Naive B cell (primary cell): ENCODE measurements around the gene TRIO. TPM values are rescaled to one million over a fixed set of nuclear protein-coding genes. Genes with fewer than 3 reads are reported as not detected.
"Not testable (repeated sequence)": the region's sequence is repeated elsewhere in the genome, so short reads cannot be mapped to it uniquely, and the experiment has no call there.

Source experiments
- ATAC-seq, 2 donors: fragments of 150-1000 bp; cut with Tn5 transposase; 2 replicates each; pipeline ENCODE4 v1.10.0; 2021; ENCODE audit warnings: low read depth in 2 of 2, mild to moderate bottlenecking in 2 of 2, moderate library complexity in 2 of 2
- DNase-seq: peaks from one replicate; pipeline ENCODE4 v3.0.0; 2022
- H3K27ac Mint-ChIP-seq, 6 donors: one replicate each; pipeline ENCODE4 v1.8.0; 2020 to 2022; ENCODE audit warnings: mild to moderate bottlenecking in 6 of 6, mixed read lengths in 6 of 6, moderate library complexity in 5 of 6, inconsistent platforms in 2 of 6
- H3K27me3 Mint-ChIP-seq, 3 donors: one replicate each; pipeline ENCODE4 v1.8.0; 2021 to 2022; ENCODE audit warnings: mixed read lengths in 3 of 3, mild to moderate bottlenecking in 1 of 3
- H3K36me3 Mint-ChIP-seq, 2 donors: one replicate each; pipeline ENCODE4 v1.8.0; 2020 to 2022; ENCODE audit warnings: mixed read lengths in 2 of 2, inconsistent platforms in 1 of 2, mild to moderate bottlenecking in 1 of 2
- H3K4me1 Mint-ChIP-seq, 3 donors: one replicate each; pipeline ENCODE4 v1.8.0; 2020 to 2022; ENCODE audit warnings: mixed read lengths in 3 of 3, inconsistent platforms in 1 of 3, mild to moderate bottlenecking in 1 of 3, moderate library complexity in 1 of 3
- H3K4me3 Mint-ChIP-seq, 8 donors: one replicate each; pipeline ENCODE4 v1.8.0; 2020 to 2022; ENCODE audit warnings: mild to moderate bottlenecking in 8 of 8, mixed read lengths in 8 of 8, moderate library complexity in 8 of 8, inconsistent platforms in 2 of 8
- H3K9me3 Mint-ChIP-seq, 7 donors: one replicate each; pipeline ENCODE4 v1.8.0; 2020 to 2022; ENCODE audit warnings: mixed read lengths in 7 of 7, mild to moderate bottlenecking in 5 of 7, inconsistent platforms in 2 of 7, moderate library complexity in 1 of 7
- polyA plus RNA-seq, 6 donors: library from polyadenylated mRNA; unstranded; fragments of 300-500 nt; fragmentation: Illumina TruSeq; gene quantifications; one replicate each; pipeline ENCODE4 v1.2.3, GENCODE V29; 2021; ENCODE audit warnings: low read depth in 6 of 6

The TRIO gene
- polyA plus RNA-seq, 6 donors from 2014 or later = 7.3 to 16.4 (median 11.1) TPM

DNA sequence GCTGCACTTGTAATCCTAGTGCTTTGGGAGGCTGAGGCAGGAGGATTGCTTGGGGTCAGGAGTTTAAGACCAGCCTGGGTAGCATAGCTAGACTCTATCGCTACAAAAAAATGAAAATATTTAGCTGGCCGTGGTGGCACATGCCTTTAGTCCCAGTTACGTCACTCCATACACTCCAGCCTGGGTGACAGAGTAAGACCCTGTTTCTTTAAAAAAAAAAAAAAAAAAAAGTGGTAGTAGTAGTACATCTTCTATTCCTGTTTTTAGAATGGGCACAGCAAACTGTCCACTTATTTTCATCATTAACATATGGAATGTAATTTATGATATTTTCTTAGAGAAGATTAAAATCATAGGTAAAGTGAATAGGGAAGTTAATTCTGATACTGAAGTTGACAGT, 48.2 kb downstream of the TRIO start:
- Mint-ChIP-seq H3K27ac (no peak overlapping the region), H3K27me3 (no peaks in the 10 kb centered on the region), H3K4me1 (peaks cover 56 to 80% (median 74%) of the 10 kb centered on the region in 3 donors), H3K36me3 (no peaks in the 10 kb centered on the region), H3K4me3 (no peak overlapping the region), H3K9me3 (no peaks in the 10 kb centered on the region)
- no peak for ATAC-seq
- DNase-seq = no peak

DNA sequence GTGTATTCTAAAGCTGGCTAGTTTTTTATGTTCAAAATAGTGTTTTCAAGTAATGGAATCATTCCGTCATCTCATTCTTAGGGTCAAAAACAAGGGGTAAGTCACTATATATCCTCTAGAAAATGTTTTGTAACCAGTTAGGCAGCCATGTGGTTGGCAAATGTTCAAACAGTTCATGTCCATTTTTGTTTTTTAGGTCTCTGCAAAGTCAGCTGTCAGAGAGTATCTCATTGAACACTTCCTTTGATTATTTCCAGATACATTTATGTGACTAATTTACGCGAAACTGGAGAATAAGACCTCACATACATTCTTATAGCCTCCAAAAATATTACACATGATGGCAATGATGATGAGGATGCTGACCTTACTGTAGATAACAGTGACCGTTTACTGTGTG, 50.4 kb downstream of the TRIO start:
- ATAC-seq (no peak), DNase-seq (no peak)
- Mint-ChIP-seq H3K27me3 (no peaks in the 10 kb centered on the region), H3K36me3 (no peaks in the 10 kb centered on the region), H3K4me3 (no peak overlapping the region), H3K27ac (peak overlapping the region in 1 of 6 donors; percentile 47), H3K4me1 (peaks cover 52 to 72% (median 69%) of the 10 kb centered on the region in 3 donors), H3K9me3 (no peaks in the 10 kb centered on the region)

DNA sequence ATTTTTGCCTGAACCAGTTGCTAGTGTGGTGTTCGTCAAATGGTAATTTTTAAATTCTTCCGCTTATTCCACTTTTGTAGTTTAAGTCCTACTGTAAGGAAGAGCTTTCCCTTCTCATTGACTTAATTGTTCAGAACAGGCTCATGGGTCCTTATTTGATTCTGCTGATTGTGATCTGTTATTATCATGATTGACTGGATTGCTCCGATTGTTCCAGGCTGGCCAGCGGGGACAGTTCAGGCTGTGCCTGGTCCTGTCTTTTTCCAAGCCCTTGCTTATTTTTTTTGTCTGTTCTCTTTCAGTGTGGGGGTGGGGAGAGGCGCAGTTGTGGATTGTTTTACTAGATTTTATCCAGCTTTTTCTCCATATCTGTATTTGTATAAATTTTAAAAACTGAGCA, 52.4 kb downstream of the TRIO start:
- H3K27ac Mint-ChIP-seq = peak overlapping the region in 3 of 6 donors; percentile 13 to 67 (median 47)
- ATAC-seq (no peak), DNase-seq (no peak)
- no peaks in the 10 kb centered on the region for H3K36me3 Mint-ChIP-seq
- peaks cover 45 to 68% (median 64%) of the 10 kb centered on the region in 3 donors for H3K4me1 Mint-ChIP-seq
- no peak overlapping the region for H3K4me3 Mint-ChIP-seq
- H3K27me3 Mint-ChIP-seq = no peaks in the 10 kb centered on the region
- H3K9me3 Mint-ChIP-seq = no peaks in the 10 kb centered on the region

DNA sequence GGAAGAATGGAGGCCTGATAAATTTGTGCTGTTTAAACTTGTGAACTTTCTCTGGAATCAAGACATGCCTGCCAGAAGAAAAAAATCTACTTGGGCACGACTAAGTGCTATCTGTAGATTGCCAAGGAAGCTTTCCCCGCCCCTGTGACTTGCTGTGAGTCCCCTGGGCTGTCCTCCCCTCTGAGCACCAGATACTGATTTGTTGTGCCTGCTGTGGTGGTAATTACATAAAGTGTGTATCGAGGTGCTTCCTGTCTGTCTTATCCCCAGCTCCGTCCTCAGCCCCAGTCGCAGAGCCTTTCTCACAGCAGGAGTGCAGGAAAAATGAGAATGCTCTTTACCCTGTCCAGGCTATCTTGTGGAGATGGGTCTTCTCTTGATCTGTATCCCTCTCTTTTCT, 53.9 kb downstream of the TRIO start:
- ATAC-seq = no peak
- peak overlapping the region in 5 of 6 donors; percentile 15 to 83 (median 54) for H3K27ac Mint-ChIP-seq
- H3K4me1 Mint-ChIP-seq = peaks cover 48 to 64% (median 61%) of the 10 kb centered on the region in 3 donors
- H3K36me3 Mint-ChIP-seq = no peaks in the 10 kb centered on the region
- H3K9me3 Mint-ChIP-seq = no peaks in the 10 kb centered on the region
- H3K4me3 Mint-ChIP-seq = no peak overlapping the region
- no peak for DNase-seq
- H3K27me3 Mint-ChIP-seq = no peaks in the 10 kb centered on the region

DNA sequence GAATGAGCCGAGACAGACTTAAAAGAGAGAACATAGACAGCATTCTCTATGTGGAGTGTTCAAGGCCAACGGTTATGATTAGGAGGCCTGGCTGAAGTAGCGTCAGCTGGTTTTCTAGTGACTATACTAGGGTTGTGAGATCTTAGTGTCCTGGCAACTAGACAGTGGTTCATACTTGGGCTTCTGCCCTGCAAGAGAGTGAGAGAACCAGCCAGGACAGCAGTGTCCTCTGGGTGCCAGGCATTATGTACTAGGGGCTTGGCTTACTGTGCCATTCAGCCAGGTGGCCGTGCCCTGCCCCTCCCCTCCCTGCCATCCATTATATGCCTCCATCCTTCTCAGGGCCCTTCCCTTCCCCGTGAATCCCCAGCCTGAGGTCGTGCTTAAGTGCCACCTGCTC, 56.8 kb downstream of the TRIO start:
- H3K27ac Mint-ChIP-seq = peak overlapping the region in 5 of 6 donors; percentile 53 to 79 (median 78)
- no peaks in the 10 kb centered on the region for H3K27me3 Mint-ChIP-seq
- H3K4me1 Mint-ChIP-seq = peaks cover 61 to 78% (median 73%) of the 10 kb centered on the region in 3 donors

DNA sequence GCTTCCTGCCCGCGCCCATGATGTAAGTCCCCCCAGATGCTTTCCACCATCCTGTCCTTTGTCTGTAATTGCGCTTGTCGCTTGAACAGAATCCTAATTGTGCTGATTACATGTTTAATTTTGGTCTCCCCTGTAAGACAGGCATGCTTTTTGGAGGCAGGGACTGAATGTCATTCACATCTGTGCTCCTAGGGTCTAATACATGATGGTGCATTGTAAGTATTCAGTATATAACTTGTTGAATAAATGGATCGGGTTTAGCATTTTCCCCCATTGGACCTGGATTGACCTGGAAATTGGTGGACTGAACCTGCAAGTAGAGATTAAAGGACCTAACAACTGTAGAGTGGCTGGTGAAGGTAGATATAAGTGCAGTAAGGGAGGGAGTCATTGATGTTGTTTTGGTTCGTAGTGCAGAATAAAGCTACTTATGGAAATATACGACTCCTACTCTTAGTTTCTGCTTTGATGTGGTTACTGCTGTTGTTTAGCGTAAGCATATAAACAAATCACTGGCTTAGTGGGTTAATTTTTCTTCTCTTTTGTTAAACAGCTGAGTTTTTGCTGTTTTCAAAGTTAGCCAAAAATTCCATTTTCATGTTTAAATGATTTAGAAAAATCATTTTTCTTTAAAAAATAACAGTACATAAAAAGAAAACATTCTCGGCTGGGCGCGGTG, 57.3 kb downstream of the TRIO start:
- H3K27ac Mint-ChIP-seq = peak overlapping the region in 3 of 6 donors; percentile 53 to 79 (median 78)
- no peak overlapping the region for H3K4me3 Mint-ChIP-seq
- H3K4me1 Mint-ChIP-seq = peaks cover 59 to 80% (median 72%) of the 10 kb centered on the region in 3 donors
- H3K36me3 Mint-ChIP-seq = no peaks in the 10 kb centered on the region
- H3K9me3 Mint-ChIP-seq = no peaks in the 10 kb centered on the region
- no peaks in the 10 kb centered on the region for H3K27me3 Mint-ChIP-seq
- DNase-seq (no peak), ATAC-seq (no peak)

More for the DNA sequence above, 56.8 kb downstream of the TRIO start:
- ATAC-seq (no peak), DNase-seq (no peak)
- H3K4me3 Mint-ChIP-seq = no peak overlapping the region
- no peaks in the 10 kb centered on the region for H3K9me3 Mint-ChIP-seq
- H3K36me3 Mint-ChIP-seq = no peaks in the 10 kb centered on the region

DNA sequence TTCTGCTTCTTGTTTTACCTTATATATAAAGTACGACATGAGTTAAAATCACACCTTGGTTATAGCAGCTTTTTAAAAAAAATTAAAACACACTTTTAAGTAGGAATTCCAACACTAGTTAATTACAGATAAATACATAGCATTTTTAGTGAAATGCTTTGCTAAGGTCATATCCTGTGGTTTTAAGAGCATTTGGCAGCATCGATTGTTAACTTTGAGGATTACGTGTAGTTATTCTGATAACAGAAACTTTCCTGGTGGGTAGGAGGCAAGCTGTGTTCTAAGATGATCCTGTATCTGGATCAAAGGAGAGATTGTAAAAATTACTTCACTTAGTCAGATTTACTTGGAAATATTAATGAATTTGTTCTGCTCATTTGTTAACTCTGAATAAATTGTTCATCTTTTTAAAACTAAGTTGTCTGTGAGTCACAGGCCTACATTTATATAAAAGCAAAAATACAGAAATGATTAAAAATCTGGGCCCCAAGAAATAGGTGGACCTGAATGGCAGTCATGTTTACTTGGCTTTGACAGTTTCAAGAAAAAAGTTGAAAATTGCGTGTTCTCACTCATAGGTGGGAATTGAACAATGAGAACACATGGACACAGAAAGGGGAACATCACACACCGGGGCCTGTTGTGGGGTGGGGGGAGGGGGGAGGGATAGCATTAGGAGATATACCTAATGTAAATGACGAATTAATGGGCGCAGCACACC, 58.3 kb downstream of the TRIO start:
- H3K27ac Mint-ChIP-seq = peak overlapping the region in 5 of 6 donors; percentile 8 to 88 (median 41)
- H3K27me3 Mint-ChIP-seq = no peaks in the 10 kb centered on the region
- H3K9me3 Mint-ChIP-seq = no peaks in the 10 kb centered on the region
- ATAC-seq (no peak), DNase-seq (no peak)
- no peaks in the 10 kb centered on the region for H3K36me3 Mint-ChIP-seq
- H3K4me3 Mint-ChIP-seq = no peak overlapping the region
- peaks cover 56 to 80% (median 69%) of the 10 kb centered on the region in 3 donors for H3K4me1 Mint-ChIP-seq

DNA sequence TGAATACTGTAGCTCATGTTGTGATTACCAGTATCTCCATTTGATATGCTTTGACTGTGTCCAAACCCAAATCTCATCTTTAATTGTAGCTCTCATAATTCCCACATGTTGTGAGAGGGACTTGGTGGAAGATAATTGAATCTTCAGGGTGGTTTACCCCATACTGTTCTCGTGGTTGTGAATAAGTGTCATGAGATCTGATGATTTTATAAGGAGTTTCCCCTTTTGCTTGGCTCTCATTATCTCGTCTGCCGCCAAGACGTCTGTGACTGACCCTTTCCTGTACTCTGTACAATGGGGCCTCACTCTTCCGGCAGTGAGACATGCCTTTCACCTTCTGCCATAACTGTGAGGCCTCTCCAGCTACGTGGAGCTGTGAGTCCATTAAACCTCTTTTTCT, 59.3 kb downstream of the TRIO start:
- ATAC-seq (peak; percentile 60 to 66), DNase-seq (no peak)
- peak overlapping the region in 4 of 6 donors; percentile 39 to 94 (median 88) for H3K27ac Mint-ChIP-seq
- H3K27me3 Mint-ChIP-seq = no peaks in the 10 kb centered on the region
- H3K4me3 Mint-ChIP-seq = peak overlapping the region in 4 of 8 donors; percentile 4 to 64 (median 27)
- H3K9me3 Mint-ChIP-seq = no peaks in the 10 kb centered on the region
- H3K4me1 Mint-ChIP-seq = peaks cover 52 to 80% (median 67%) of the 10 kb centered on the region in 3 donors
- no peaks in the 10 kb centered on the region for H3K36me3 Mint-ChIP-seq

DNA sequence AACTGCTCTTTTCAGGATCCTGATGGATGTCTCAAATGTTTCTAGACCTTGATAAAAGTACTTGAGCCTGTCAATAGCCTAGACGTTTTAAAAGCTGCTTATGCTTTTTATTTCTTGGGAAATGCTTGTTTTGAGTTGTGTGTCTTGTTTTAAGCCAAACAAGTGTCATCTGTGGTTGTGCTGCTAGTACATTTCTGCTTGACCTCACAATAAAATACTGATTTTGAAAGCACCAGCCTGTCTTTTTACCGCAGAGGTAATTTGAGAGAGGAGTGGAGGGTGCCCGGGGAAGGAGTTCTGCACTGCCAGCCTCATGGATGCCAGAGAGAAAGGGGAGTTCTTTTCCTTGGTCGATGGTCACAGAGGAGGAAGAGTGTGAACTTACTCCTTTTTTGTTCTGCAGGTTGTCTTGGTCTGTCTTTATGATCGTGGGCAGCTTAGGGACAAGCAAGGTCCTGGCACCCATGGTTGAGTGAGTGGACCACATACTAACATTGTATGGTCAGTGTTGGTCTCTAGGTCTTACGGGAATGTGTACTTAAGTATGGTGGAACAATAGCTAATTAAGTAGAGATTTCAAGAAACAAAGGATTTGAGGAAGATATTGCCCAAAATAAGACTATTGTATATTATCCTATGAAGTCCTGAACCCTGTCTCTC, 61.0 kb downstream of the TRIO start:
- Mint-ChIP-seq H3K27me3 (no peaks in the 10 kb centered on the region), H3K9me3 (no peaks in the 10 kb centered on the region), H3K36me3 (no peaks in the 10 kb centered on the region), H3K4me3 (peak overlapping the region in 6 of 8 donors; percentile 21 to 88 (median 62)), H3K27ac (peak overlapping the region; percentile 76 to 92 (median 86)), H3K4me1 (peaks cover 55 to 86% (median 76%) of the 10 kb centered on the region in 3 donors)
- ATAC-seq = no peak
- DNase-seq = no peak

DNA sequence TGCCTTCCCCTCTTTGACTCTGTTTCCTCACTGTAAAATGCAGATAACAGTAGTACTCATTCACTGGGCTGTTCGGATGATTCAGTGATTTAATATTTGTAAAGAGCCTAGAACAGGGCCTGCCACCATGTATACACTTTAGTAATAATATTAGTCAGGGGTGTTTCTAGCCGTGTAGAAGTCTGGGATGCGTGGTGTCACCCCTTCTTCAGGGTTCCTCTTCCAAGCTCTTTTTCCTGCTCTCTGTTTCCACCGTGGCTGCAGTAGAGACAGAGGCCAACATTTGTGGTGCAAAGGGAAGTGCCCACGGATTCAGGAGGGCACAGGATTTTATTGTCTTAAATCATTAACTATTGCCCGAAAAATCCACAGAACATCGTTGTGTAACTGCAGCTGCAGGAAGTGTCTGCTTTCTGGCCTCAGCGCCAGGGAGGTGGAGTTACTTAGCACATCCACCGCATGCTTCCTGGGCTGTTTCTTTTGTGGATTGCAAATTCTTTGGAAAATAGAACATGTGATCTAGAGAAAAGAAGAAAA, 61.7 kb downstream of the TRIO start:
- Mint-ChIP-seq H3K36me3 (no peaks in the 10 kb centered on the region), H3K27me3 (no peaks in the 10 kb centered on the region), H3K4me1 (peaks cover 56 to 88% (median 78%) of the 10 kb centered on the region in 3 donors), H3K4me3 (peak overlapping the region in 7 of 8 donors; percentile 19 to 88 (median 71)), H3K9me3 (peaks cover 0 to 2% (median 0%) of the 10 kb centered on the region in 7 donors), H3K27ac (peak overlapping the region; percentile 76 to 92 (median 86))
- no peak for DNase-seq
- no peak for ATAC-seq

DNA sequence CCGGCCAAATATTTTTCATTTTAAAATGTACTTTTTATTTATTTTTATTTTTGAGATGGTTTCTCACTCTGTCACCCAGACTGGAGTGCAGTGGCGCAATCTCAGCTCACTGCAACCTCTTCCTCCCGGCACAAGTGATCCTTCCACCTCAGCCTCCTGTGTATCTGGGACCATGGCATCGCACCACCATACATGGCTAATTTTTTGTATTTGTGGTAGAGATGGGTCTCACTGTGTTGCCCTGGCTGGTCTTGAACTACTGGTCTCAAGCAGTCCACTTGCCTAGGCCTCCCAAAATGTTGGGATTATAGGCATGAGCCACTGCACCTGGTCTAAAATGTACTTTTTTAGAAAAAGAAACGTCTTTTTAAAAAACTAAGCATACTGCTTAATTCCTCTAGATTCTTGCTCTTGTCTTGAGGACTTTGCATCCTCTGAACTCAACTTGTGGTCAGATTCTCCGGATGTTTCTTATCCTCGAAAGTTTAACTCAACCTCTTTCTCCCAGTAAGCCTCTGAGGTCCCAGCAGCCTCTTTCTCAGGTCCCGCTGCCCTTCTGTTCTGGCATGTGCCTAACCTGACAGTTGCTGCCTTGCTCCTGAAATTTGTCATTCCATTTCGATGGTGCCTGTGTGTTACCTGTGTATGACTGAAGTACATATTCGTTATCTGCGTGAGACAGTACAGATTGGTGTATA, 63.0 kb downstream of the TRIO start:
- Mint-ChIP-seq H3K9me3 (peaks cover 0 to 2% (median 0%) of the 10 kb centered on the region in 7 donors), H3K36me3 (no peaks in the 10 kb centered on the region), H3K27me3 (no peaks in the 10 kb centered on the region), H3K4me3 (peak overlapping the region in 4 of 8 donors; percentile 4 to 71 (median 32)), H3K27ac (peak overlapping the region in 4 of 6 donors; percentile 18 to 93 (median 66)), H3K4me1 (peaks cover 61 to 94% (median 81%) of the 10 kb centered on the region in 3 donors)
- DNase-seq = no peak
- ATAC-seq = no peak

DNA sequence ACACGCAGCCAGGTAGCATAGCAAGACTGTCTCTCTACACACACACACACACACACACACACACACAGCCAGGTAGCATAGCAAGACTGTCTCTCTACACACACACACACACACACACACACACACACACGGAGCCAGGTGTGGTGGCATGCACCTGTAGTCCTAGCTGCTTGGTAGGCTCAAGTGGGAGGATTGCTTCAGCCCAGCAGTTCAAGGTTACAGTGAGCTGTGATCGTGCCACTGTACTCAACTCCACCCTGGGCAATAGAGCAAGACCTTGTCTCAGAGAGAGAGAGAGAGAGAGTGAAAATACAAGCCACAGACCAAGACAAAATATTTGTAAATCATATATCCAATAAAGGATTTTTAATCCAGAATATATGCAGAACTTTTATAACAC, 64.3 kb downstream of the TRIO start:
- ATAC-seq = peak; percentile 40 to 41
- H3K27me3 Mint-ChIP-seq, DNase-seq, H3K9me3 Mint-ChIP-seq, H3K36me3 Mint-ChIP-seq: not testable (repeated sequence)
- peak overlapping the region; percentile 35 to 93 (median 76) for H3K27ac Mint-ChIP-seq
- peak overlapping the region in 7 of 8 donors; percentile 35 to 87 (median 61) for H3K4me3 Mint-ChIP-seq
- peaks cover 61 to 95% (median 80%) of the 10 kb centered on the region in 3 donors for H3K4me1 Mint-ChIP-seq
